Loucy (cell line): ENCODE measurements around the gene FTO.
"Not testable (repeated sequence)": the region's sequence is repeated elsewhere in the genome, so short reads cannot be mapped to it uniquely, and the experiment has no call there.

Source experiments
- H2AFZ ChIP-seq: fragments of 200-600 bp; sonication (generic); 2 replicates; pipeline ENCODE4 v1.6.0; 2016; ENCODE audit warnings: antibody characterized with exemption, mild to moderate bottlenecking, low read length, moderate library complexity
- H3F3A ChIP-seq: fragments of 200-600 bp; 2 replicates; pipeline ENCODE4 v1.6.0; 2016; ENCODE audit warnings: antibody characterized with exemption, low read depth, mild to moderate bottlenecking
- H3K27me3 ChIP-seq: fragments of 200-600 bp; sonication (generic); 2 replicates; pipeline ENCODE4 v1.6.1; 2014; ENCODE audit warnings: low read length, mild to moderate bottlenecking; ENCODE audit not compliant: insufficient read depth, poor library complexity, severe bottlenecking
- H3K36me3 ChIP-seq: fragments of 200-600 bp; sonication (generic); 2 replicates; pipeline ENCODE4 v1.6.1; 2016; ENCODE audit warnings: low read length; ENCODE audit not compliant: insufficient read depth
- H3K4me1 ChIP-seq: fragments of 200-600 bp; sonication (generic); 2 replicates; pipeline ENCODE4 v1.5.1; 2014; ENCODE audit warnings: low read length, mild to moderate bottlenecking; ENCODE audit not compliant: insufficient read depth, poor library complexity, severe bottlenecking
- H3K4me2 ChIP-seq: fragments of 200-600 bp; sonication (generic); 2 replicates; pipeline ENCODE4 v1.6.0; 2014; ENCODE audit warnings: antibody characterized with exemption, low read length, low read depth, mild to moderate bottlenecking; ENCODE audit not compliant: poor library complexity, severe bottlenecking
- H3K4me3 ChIP-seq: fragments of 200-600 bp; sonication (generic); 2 replicates; pipeline ENCODE4 v1.5.1; 2014; ENCODE audit warnings: low read length, mild to moderate bottlenecking, mixed read lengths; ENCODE audit not compliant: poor library complexity, severe bottlenecking
- H3K79me2 ChIP-seq: fragments of 200-600 bp; sonication (generic); 2 replicates; pipeline ENCODE4 v1.6.1; 2014; ENCODE audit warnings: low read length; ENCODE audit not compliant: insufficient read depth
- H3K9ac ChIP-seq: fragments of 200-600 bp; sonication (generic); 2 replicates; pipeline ENCODE4 v1.6.0; 2014; ENCODE audit warnings: mild to moderate bottlenecking, low read depth, low read length, moderate library complexity; ENCODE audit not compliant: poor library complexity, severe bottlenecking
- H3K9me2 ChIP-seq: fragments of 200-600 bp; sonication (generic); replicated peaks from 2 replicates; pipeline ENCODE4 v1.6.1; 2016; ENCODE audit warnings: low read depth, low read length, mixed read lengths
- H3K9me3 ChIP-seq: fragments of 200-600 bp; sonication (generic); 2 replicates; pipeline ENCODE4 v1.6.1; 2014; ENCODE audit warnings: mild to moderate bottlenecking, antibody characterized with exemption, low read length, low read depth; ENCODE audit not compliant: insufficient read depth
- H4K20me1 ChIP-seq: fragments of 200-600 bp; sonication (generic); 2 replicates; pipeline ENCODE4 v1.6.0; 2014; ENCODE audit warnings: antibody characterized with exemption, low read length, mild to moderate bottlenecking; ENCODE audit not compliant: insufficient read depth, poor library complexity, severe bottlenecking
- CTCF ChIP-seq: fragments of 200-600 bp; sonication (generic); conservative IDR thresholded peaks from 2 replicates; pipeline ENCODE4 v1.5.1; 2014; ENCODE audit warnings: mild to moderate bottlenecking, antibody characterized with exemption, low read length
- EZH2phosphoT487 ChIP-seq: fragments of 200-600 bp; IDR thresholded peaks from 2 replicates; pipeline ENCODE4 v1.6.1; 2018; ENCODE audit warnings: antibody characterized with exemption, mild to moderate bottlenecking, moderate library complexity, borderline replicate concordance

The FTO gene

GRCh38 chr16:53678756-53679343, 25.1 kb upstream of the FTO start:
- no peak for TF ChIP-seq CTCF
- no peak for TF ChIP-seq EZH2phosphoT487
- Histone ChIP-seq H3K27me3 (no peaks in the 10 kb centered on the region), H4K20me1 (no peaks in the 10 kb centered on the region), H2AFZ (no peak overlapping the region), H3K9me3 (no peaks in the 10 kb centered on the region), H3K4me2 (no peak overlapping the region), H3K9ac (no peak overlapping the region), H3K36me3 (no peaks in the 10 kb centered on the region), H3F3A (no peaks in the 10 kb centered on the region), H3K9me2 (no peaks in the 10 kb centered on the region), H3K4me3 (no peak overlapping the region), H3K79me2 (no peaks in the 10 kb centered on the region), H3K4me1 (peaks cover 6% of the 10 kb centered on the region)

- no peaks in the 10 kb centered on the region for H3K36me3 ChIP-seq
- no peak overlapping the region for H2AFZ ChIP-seq
Measured at GRCh38 chr16:53680756-53681155, 23.2 kb upstream of the FTO start.

GRCh38 chr16:53681354-53681753, 22.6 kb upstream of the FTO start:
- Histone ChIP-seq H3F3A (no peaks in the 10 kb centered on the region), H3K4me2 (no peak overlapping the region), H3K36me3 (no peaks in the 10 kb centered on the region), H3K9ac (no peak overlapping the region), H3K79me2 (no peaks in the 10 kb centered on the region), H3K4me3 (no peak overlapping the region), H3K9me3 (no peaks in the 10 kb centered on the region; the same call in 1 of the 2 replicates), H3K4me1 (peaks cover 6% of the 10 kb centered on the region), H3K9me2 (no peaks in the 10 kb centered on the region), H4K20me1 (no peaks in the 10 kb centered on the region), H3K27me3 (no peaks in the 10 kb centered on the region), H2AFZ (no peak overlapping the region)
- TF ChIP-seq CTCF (no peak), EZH2phosphoT487 (no peak)

More at GRCh38 chr16:53680756-53681155, 23.2 kb upstream of the FTO start:
- Histone ChIP-seq H3K79me2 (no peaks in the 10 kb centered on the region), H3K4me3 (no peak overlapping the region), H3K4me1 (peaks cover 6% of the 10 kb centered on the region), H3K9ac (no peak overlapping the region), H3K27me3 (no peaks in the 10 kb centered on the region), H3K9me3 (no peaks in the 10 kb centered on the region; the same call in 1 of the 2 replicates), H3K9me2 (no peaks in the 10 kb centered on the region), H4K20me1 (no peaks in the 10 kb centered on the region), H3K4me2 (no peak overlapping the region), H3F3A (no peaks in the 10 kb centered on the region)
- TF ChIP-seq EZH2phosphoT487 (no peak), CTCF (no peak)

- not testable (repeated sequence) for H3K4me1 ChIP-seq, H4K20me1 ChIP-seq, H3F3A ChIP-seq, H3K9me3 ChIP-seq, H3K4me2 ChIP-seq, H3K9ac ChIP-seq, H3K79me2 ChIP-seq, H3K9me2 ChIP-seq, H2AFZ ChIP-seq, H3K36me3 ChIP-seq, H3K4me3 ChIP-seq, H3K27me3 ChIP-seq
Measured at GRCh38 chr16:53685334-53685733, 18.6 kb upstream of the FTO start.
